ENCODE measurements around the gene CYP3A4.

GRCh38 chr7:99805641-99806040 lies 21.7 kb upstream of the CYP3A4 start:
- TF ChIP-seq POLR2A (IDR thresholded peaks at IDR 0.05) (no peak), CTCF (IDR thresholded peaks at IDR 0.05) (no peak)

Data from tibial nerve (tissue), 3 donors.